Ureter (tissue), 1 donor: ENCODE data around the gene EFNB3. TPM values are rescaled to one million over a fixed set of nuclear protein-coding genes. Genes with fewer than 3 reads are reported as not detected.

Experiments used
- total RNA-seq: library from RNA; stranded (reverse); gene quantifications from one replicate; pipeline ENCODE4 v1.2.4, GENCODE V29; 2023
- donor health status: DM: yes; HTN: yes; CAD: no.

The EFNB3 gene
- total RNA-seq, 1 donor from 2014 or later, result 2.3 TPM

Other genes starting within 250 kb of the EFNB3 start
- gene ZBTB4, start 225.6 kb upstream of the EFNB3 start, total RNA-seq, result 65.5 TPM
- not detected for gene SLC35G6, start 223.8 kb upstream of the EFNB3 start, total RNA-seq
- 151 TPM for gene POLR2A, start 220.8 kb upstream of the EFNB3 start, total RNA-seq
- 30.6 TPM for gene TNFSF12, start 156.1 kb upstream of the EFNB3 start, total RNA-seq
- gene TNFSF13, start 146.5 kb upstream of the EFNB3 start, total RNA-seq, result 23.0 TPM
- gene SENP3, start 143.3 kb upstream of the EFNB3 start, total RNA-seq, result 43.9 TPM
- 61.0 TPM for gene CD68, start 125.6 kb upstream of the EFNB3 start, total RNA-seq
- gene MPDU1, start 121.3 kb upstream of the EFNB3 start, total RNA-seq, result 68.1 TPM
- gene SOX15, start 115.1 kb upstream of the EFNB3 start, total RNA-seq, result 8.0 TPM
- gene FXR2, start 90.3 kb upstream of the EFNB3 start, total RNA-seq, result 30.6 TPM
- gene SAT2, start 77.4 kb upstream of the EFNB3 start, total RNA-seq, result 57.1 TPM
- gene SHBG, start 75.1 kb upstream of the EFNB3 start, total RNA-seq, result not detected
- gene ATP1B2, start 54.3 kb upstream of the EFNB3 start, total RNA-seq, result 10.0 TPM
- gene TP53, start 17.7 kb upstream of the EFNB3 start, total RNA-seq, result 131 TPM
- 6.5 TPM for gene WRAP53, start 16.7 kb upstream of the EFNB3 start, total RNA-seq
- 1.5 TPM for gene DNAH2, start 12.5 kb downstream of the EFNB3 start, total RNA-seq
- 31.8 TPM for gene KDM6B, start 129.0 kb downstream of the EFNB3 start, total RNA-seq
- 9.9 TPM for gene TMEM88, start 149.9 kb downstream of the EFNB3 start, total RNA-seq
- 98.6 TPM for gene NAA38, start 152.4 kb downstream of the EFNB3 start, total RNA-seq
- 15.7 TPM for gene CYB5D1, start 152.8 kb downstream of the EFNB3 start, total RNA-seq
- 225 TPM for gene CHD3, start 183.6 kb downstream of the EFNB3 start, total RNA-seq
- gene RNF227, start 211.1 kb downstream of the EFNB3 start, total RNA-seq, result 2.5 TPM
- gene KCNAB3, start 224.7 kb downstream of the EFNB3 start, total RNA-seq, result 7.9 TPM
- gene TRAPPC1, start 226.7 kb downstream of the EFNB3 start, total RNA-seq, result 166 TPM
- 25.6 TPM for gene CNTROB, start 227.0 kb downstream of the EFNB3 start, total RNA-seq